HG03469 (cell line): Measurements from ENCODE around the gene SFXN3.
"Not testable (repeated sequence)": the region's sequence is repeated elsewhere in the genome, so short reads cannot be mapped to it uniquely, and the experiment has no call there.

Experiments
- ATAC-seq: cut with Tn5 transposase; IDR thresholded peaks from one replicate; pipeline ENCODE4 v1.9.1; 2021; ENCODE audit warnings: mild to moderate bottlenecking, moderate library complexity, moderate number of reproducible peaks; ENCODE audit not compliant: unreplicated experiment

SFXN3 gene

GRCh38 chr10:101034404-101034803, 3.4 kb downstream of the SFXN3 start:
- ATAC-seq: not testable (repeated sequence)

DNA sequence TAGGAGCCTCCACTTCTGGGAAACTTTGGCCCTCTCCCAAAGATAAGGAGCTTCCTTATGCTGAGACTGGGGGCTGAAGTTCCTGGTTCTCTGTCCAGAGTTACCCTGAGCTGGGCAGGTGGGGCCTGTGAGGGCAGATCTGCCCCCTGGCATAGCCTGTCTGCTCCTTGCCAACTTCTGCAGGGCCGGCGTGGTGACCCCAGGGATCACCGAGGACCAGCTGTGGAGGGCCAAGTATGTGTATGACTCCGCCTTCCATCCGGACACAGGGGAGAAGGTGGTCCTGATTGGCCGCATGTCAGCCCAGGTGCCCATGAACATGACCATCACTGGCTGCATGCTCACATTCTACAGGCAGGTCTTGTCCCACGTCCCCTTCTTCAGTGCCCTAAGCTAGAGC, 4.3 kb downstream of the SFXN3 start:
- ATAC-seq: no peak

GRCh38 chr10:101035916-101036702, 5.1 kb downstream of the SFXN3 start:
- no peak for ATAC-seq

GRCh38 chr10:101036726-101037125, 5.7 kb downstream of the SFXN3 start:
- no peak for ATAC-seq

DNA sequence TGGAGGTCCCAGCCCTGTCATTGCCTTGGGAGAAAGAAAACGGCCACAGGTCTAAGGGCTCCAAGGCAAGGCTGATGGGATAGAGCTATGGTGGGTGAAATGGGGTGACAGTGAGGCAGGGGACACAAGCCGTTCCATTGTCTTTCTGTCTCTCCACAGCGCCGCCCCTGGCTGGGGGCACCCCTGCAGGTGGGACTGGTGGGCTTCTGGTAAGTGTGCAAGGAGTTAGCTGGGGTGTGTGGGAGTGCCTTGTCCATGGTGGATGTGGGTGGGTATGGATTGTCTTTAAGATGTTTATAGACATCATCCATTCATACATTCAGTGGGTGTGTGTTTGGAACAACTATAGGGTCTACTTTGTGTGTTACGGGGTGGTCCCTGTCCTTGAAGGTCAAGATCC, 7.5 kb downstream of the SFXN3 start:
- no peak for ATAC-seq

GRCh38 chr10:101040061-101040460, 9.0 kb downstream of the SFXN3 start:
- ATAC-seq: no peak

- ATAC-seq: no peak
Observed at GRCh38 chr10:101040851-101041250, 9.8 kb downstream of the SFXN3 start.

DNA sequence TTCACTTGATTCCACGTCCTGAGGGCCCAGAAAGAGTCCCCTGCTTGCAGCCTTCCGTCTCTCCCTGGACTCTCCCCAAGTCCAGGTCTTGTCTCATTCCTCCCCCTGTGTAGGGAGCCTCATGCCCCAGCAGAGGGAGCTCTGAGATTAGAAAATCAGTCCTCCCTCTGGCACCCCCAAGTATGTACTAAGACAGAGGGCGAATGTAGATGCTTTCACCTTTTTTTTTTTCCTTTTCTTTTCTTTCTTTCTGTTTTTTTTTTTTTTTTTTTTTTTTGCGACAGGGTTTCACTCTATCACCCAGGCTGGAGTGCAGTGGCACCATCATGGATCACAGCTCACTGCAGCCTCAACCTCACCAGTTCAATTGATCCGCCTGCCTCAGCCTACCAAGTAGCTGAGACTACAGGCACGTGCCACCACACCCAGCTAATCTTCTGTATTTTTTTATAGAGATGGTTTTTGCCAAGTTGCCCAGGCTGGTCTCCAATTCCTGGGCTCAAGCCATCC, 10.3 kb downstream of the SFXN3 start:
- no peak for ATAC-seq

GRCh38 chr10:101042118-101042517, 11.1 kb downstream of the SFXN3 start:
- no peak for ATAC-seq

DNA sequence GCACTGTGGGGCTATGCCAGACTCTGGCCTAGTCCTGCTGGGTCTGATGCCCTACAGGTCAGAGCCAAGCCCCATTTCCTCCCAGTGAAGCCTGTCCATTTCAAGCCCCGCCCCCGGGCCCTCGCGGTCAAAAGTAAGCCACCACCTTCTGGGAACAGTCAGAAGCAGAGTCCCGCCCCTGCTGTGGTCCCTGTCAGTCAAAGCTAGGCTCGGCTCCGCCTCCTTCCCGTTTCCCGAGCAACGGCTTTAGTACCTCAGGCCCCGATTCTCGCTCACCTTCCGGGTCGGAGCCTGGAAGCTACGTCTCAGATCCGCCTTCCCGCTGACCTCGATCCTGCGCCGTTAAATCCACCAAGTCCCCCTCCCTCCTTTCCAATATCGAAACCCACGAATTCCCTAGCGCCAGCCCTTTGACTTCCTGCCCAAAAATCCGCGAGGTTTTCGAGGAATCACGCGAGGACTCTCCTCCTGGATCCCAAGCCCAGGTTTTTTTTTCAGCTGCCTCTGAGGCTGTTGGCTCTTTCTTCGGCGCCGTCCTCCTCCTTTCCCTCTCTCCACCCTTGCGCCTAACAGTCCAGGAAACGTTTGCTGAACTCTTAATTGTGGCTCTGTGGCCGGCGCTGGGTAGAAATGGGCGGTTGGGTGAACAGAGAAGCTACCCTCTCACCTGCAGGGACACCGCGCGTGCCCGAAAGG, 11.8 kb downstream of the SFXN3 start:
- peak; percentile 79 for ATAC-seq

DNA sequence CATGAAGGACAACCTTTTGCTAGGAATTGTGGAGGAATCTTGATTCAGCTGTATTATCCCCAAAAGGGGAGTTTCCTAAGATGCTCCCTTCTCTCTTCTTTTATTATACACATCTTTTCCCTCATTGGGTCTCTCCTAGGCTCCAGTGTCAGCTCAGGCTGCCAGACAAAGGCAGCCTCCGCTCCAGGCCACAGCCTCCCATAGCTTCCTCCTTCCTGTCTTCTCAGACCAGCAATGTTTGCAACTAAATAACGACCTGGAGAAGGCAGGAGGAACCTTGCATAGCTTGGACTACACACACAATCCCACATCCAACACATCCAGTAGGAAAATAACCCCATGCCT, 12.3 kb downstream of the SFXN3 start:
- no peak for ATAC-seq

GRCh38 chr10:101044117-101044516, 13.1 kb downstream of the SFXN3 start:
- no peak for ATAC-seq

- ATAC-seq: no peak
Observed at GRCh38 chr10:101046332-101047238, 15.6 kb downstream of the SFXN3 start.

GRCh38 chr10:101047268-101047667, 16.2 kb downstream of the SFXN3 start:
- no peak for ATAC-seq

GRCh38 chr10:101047961-101048892, 17.2 kb downstream of the SFXN3 start:
- no peak for ATAC-seq

DNA sequence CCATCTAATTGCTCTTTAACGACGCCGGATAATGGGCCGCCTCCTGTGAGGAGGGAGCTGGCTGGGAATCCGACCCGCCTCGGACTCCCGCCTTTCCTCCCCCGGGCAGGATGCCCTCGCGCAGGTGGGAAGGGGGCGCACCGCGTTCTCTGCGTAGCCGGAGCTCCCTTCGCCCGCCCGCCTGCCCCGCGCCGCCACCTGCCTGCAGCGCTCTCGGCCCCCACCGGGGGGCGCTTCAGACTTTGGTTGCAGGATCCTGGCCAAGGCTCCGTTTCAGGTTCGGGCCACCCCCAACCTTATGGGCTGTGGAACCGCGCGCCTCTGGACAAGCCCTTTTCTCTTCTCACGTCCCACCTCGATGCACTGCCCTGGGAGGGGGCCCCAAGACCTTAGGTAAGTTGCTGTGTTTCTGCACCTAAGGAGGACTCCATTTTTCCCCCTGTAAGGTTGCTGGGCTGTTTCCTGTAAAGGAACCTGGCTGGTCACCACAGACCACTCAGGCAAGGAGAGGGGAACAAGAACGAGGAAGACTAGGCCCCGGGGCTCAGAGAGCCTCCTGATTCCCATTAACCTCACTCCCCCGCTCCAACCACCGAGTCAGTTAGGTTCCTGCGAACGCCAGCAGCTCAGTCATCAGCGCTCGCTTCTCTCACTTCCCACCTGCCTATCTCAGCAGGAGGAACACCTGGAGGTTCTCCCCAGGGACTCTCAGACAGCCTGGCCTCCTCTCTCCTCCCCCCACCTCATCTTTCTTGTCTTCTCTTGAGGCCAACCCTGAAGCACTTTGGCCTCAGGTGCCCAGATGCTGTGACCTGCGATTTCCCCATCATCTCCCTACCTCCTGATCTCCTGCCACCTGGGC, 19.4 kb downstream of the SFXN3 start:
- ATAC-seq: no peak

DNA sequence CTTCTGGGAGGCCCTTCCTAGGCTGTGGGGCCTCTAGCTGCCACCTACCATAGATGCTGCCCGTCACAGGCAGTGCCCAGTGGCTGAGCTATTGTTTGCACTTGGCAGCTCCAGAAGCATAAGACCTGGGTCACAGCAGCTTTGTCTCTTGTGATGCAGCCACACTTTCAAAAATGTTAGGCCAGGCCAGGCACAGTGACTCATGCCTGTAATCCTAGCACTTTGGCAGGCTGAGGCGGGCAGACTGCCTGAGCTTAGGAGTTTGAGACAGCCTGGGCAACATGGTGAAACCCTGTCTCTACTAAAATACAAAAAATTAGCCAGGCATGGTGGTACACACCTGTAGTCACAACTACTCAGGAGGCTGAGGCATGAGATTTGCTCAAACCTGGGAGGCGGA, 21.3 kb downstream of the SFXN3 start:
- ATAC-seq: no peak

DNA sequence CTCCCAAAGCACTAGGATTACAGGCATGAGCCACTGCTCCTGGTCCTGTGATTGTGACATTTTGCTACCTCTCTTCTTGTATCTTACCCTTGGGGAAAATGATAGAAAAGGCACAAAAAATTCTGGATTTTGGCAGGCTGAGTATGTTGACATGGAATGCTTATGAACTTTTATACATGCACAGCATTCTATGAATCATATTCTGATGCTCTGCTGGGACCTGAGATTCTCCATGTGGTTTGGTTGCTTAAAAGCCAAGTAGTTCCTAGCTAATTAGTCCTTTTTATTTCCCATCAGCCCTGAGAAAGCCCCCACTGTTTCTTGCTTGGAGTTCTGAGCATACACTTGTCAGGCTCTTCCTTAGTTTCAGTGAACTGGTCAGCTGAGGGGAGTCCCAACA, 22.5 kb downstream of the SFXN3 start:
- ATAC-seq: no peak

DNA sequence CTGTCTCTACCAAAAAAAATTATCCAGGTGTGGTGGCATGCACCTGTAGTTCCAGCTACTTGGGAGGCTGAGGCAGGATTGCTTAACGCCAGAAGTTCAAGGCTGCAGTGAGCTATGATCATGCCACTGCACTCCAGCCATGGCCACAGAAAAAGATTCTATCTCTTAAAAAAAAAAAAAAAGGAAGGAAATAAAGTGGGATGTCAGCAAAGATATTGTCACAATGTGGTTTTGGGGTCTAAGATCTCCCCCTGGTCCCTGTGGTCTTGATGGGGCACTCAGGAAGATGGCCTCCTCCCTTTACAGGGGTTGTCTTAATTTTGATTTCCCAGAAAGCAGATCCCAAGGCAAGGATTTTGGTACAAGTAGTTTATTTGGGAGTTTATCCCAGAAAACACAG, 23.3 kb downstream of the SFXN3 start:
- no peak for ATAC-seq
